Aortic smooth muscle cell (primary cell): ENCODE measurements around the gene SDHA. TPM values are rescaled to one million over a fixed set of nuclear protein-coding genes. Genes with fewer than 3 reads are reported as not detected.

Experiments used
- total RNA-seq: library from RNA; depleted of rRNA; stranded (reverse); fragments of >200 nt; gene quantifications from 2 replicates; pipeline ENCODE4 v1.2.3, GENCODE V29; 2014

The SDHA gene
- total RNA-seq: 132 and 138 TPM in 2 replicates

DNA sequence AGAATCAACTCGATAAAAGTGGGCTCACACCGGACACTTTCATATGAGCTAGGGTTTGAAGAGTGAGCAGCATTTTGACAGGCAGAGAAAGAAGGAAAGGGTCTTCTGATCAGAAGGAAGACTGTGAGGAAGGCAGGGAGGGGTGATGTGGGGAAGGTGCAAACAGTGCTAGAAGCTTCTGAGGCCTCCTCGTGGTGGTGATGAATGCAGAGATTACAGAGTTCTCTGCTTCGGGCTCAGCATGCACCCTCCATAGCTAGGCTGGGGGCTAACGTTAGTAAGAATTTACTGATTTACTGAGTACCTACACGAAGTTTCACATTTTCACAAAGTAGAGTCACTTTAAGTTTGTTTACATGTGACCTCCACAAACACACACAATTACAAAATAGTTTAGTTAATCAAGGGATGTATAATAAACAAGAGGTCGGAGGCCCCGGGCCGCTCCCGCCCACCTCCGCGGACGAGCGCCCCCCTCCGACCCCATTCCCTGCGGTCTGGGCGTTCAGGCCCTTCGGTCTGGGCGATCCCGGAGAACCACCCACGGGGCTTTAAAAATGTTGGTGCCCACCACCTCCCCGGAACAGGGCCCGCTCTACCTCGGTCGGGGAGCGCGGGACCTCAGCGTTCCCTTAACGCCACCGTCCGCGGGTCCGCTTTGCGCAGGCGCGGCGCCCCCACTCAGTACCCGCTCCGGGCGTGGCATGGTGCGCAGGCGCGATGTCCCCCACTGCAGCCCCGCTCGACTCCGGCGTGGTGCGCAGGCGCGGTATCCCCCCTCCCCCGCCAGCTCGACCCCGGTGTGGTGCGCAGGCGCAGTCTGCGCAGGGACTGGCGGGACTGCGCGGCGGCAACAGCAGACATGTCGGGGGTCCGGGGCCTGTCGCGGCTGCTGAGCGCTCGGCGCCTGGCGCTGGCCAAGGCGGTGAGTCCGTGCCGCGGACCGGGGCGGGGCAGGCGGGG is at the start of gene SDHA, which contains the start of gene CCDC127:
Gene SDHA, plus strand, starts transcription at position 827 of the 963 bp plus-strand sequence. Its CDS starts 36 bp downstream, at position 863.
Gene CCDC127, minus strand, starts transcription at position 660 of the 963 bp plus-strand sequence. CDS start 1,304 bp downstream, outside the sequence.

DNA sequence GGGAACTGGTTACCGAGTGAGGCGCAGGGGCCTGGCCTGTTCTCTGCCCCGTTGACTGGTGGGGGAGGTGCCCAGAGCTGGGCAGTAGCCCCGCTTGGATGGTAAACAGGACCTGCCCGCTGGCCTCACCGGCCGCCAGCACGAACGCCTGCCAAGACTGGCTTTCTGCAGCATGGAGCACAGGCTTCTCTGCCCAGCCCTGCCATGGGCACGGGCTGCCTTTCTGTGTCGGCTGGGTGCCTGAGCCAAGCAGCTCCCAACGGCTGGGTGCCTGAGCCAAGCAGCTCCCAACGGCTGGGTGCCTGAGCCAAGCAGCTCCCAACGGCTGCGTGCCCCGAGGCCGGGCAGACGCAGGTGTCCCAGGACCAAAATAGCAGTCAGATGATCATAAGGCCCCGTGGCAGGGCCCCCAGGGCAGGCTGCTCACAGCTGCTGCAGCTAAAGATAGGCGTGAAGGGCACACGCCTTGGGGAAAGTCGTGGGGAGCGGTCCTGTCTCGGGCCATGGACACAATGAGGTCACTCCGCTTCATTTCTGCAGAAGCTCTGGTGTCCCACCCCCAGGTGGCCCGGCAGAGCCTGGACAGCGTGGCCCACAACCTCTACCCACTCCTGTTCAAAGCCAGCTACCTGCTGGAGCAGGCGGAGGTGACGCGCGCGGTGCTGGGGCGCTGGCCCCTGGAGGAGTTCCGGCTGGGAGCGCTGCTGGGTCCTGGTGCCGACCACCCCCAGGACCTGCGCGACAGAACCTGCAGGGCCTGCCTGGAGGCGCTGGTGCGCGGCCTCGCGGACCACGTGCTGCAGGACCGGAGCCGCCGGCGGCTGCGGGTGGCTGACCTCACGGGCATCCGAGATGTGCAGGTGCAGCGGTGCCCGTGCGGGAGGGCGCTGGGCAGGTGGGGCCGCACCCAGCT is 26.8 kb upstream of the SDHA start, which contains the start of gene LRRC14B:
Gene LRRC14B, plus strand, starts transcription at position 460 of the 913 bp plus-strand sequence. Its CDS starts 44 bp downstream, at position 504.

Other genes starting within 250 kb of the SDHA start
- not detected in 2 replicates for gene PLEKHG4B, start 126.2 kb upstream of the SDHA start, total RNA-seq
- gene LRRC14B, start 26.8 kb upstream of the SDHA start, total RNA-seq: not detected in 2 replicates
- 5.7 and 6.7 TPM in 2 replicates for gene CCDC127, start 167 bp upstream of the SDHA start, total RNA-seq
- gene PDCD6, start 53.3 kb downstream of the SDHA start, total RNA-seq: 138 and 156 TPM in 2 replicates
- gene AHRR, start 103.4 kb downstream of the SDHA start, total RNA-seq: 24.2 and 28.8 TPM in 2 replicates
- gene EXOC3, start 224.9 kb downstream of the SDHA start, total RNA-seq: 48.4 and 51.2 TPM in 2 replicates